K562 (cell line): ENCODE data around the gene CNNM2. TPM values are rescaled to one million over a fixed set of nuclear protein-coding genes. Genes with fewer than 3 reads are reported as not detected.

Experiments used
- ATAC-seq: fragments of 200-7000 bp; cut with Tn5 transposase; 3 replicates; pipeline ENCODE4 v1.9.1; 2020; ENCODE audit warnings: moderate library complexity
- BruUV-seq: library from RNA; stranded (reverse); fragments of 400-500 nt; replicated peaks from 2 replicates; lab custom pipeline; 2021; lab: Mats Ljungman, UMichigan
- CTCF ChIA-PET: fragments of 300-600 bp; formaldehyde crosslinking; extraction: SDS; loops from one replicate; lab custom pipeline; 2021; ENCODE audit warnings: low intra/inter-chr PET ratio; lab: Yijun Ruan, JAX
- POLR2A ChIA-PET: fragments of 300-600, 350-650 bp; sonication (Branson Sonifier 250); formaldehyde crosslinking; extraction: SDS; loops from one replicate; lab custom pipeline; 2021; ENCODE audit warnings: antibody characterized with exemption, inconsistent platforms; lab: Yijun Ruan, JAX
- DNase-seq, 4 experiments: peaks; one replicate each; pipeline versions ENCODE4 v3.0.0 to v3.0.0-alpha.2; 2011 to 2018; ENCODE audit warnings: low spot score in 3 of 4, mixed read lengths in 3 of 4; ENCODE audit errors: extremely low read depth in 1 of 4
- FAIRE-seq: peaks from 2 replicates; lab custom pipeline; 2011; peaks lifted over from hg19 to GRCh38; lab: Jason Lieb, UNC
- H2AFZ ChIP-seq: 2 replicates; pipeline ENCODE4 v1.6.0; 2011; ENCODE audit warnings: low read depth, low read length, control low read depth, inconsistent platforms
- H3K27ac ChIP-seq: fragments of 200-600 bp; 3 replicates; pipeline ENCODE4 v1.8.0; 2011; ENCODE audit warnings: low read depth, mild to moderate bottlenecking, control low read depth, inconsistent platforms, low read length, moderate library complexity, mixed read lengths; ENCODE audit errors: extremely low read depth
- H3K27me3 ChIP-seq, 2 experiments: fragments of 300-600 bp in 1 of 2; 2 replicates in 1 of 2; 3 replicates in 1 of 2; pipeline versions ENCODE4 v1.6.0 to v1.8.0; 2011; ENCODE audit warnings: inconsistent platforms in 2 of 2, low read length in 2 of 2, mild to moderate bottlenecking in 1 of 2, mixed read lengths in 1 of 2, moderate library complexity in 1 of 2; ENCODE audit not compliant: control insufficient read depth in 2 of 2, insufficient read depth in 2 of 2
- H3K36me3 ChIP-seq: fragments of 300-600 bp; 3 replicates; pipeline ENCODE4 v1.8.0; 2011; ENCODE audit warnings: mild to moderate bottlenecking, low read length, inconsistent platforms; ENCODE audit not compliant: control insufficient read depth, insufficient read depth
- H3K4me1 ChIP-seq, 2 experiments: fragments of 200-600 bp in 1 of 2; replicated peaks in 1 of 2; 2 replicates in 1 of 2; 3 replicates in 1 of 2; pipeline versions ENCODE4 v1.5.1 to v1.8.0; 2011; ENCODE audit warnings: inconsistent platforms in 2 of 2, low read length in 2 of 2, mild to moderate bottlenecking in 1 of 2, mixed read lengths in 1 of 2, moderate library complexity in 1 of 2; ENCODE audit not compliant: control insufficient read depth in 2 of 2, insufficient read depth in 2 of 2
- H3K4me2 ChIP-seq: 2 replicates; pipeline ENCODE4 v1.6.1; 2011; ENCODE audit warnings: low read length, control low read depth, inconsistent platforms, mixed read lengths; ENCODE audit not compliant: insufficient read depth
- H3K4me3 ChIP-seq: fragments of 200-600 bp; sonication (generic), shearing (Covaris generic); 2 replicates; pipeline ENCODE4 v1.5.1; 2016; ENCODE audit warnings: control low read depth, inconsistent platforms
- H3K79me2 ChIP-seq: fragments of 200-600 bp; 3 replicates; pipeline ENCODE4 v1.8.0; 2011; ENCODE audit warnings: low read length, inconsistent platforms; ENCODE audit not compliant: control insufficient read depth, insufficient read depth
- H3K9ac ChIP-seq, 2 experiments: 2 replicates each; pipeline versions ENCODE4 v1.6.0 to v1.6.1; 2011; ENCODE audit warnings: low read depth in 2 of 2, low read length in 2 of 2, control low read depth in 1 of 2, inconsistent platforms in 1 of 2, mild to moderate bottlenecking in 1 of 2, mixed read lengths in 1 of 2; ENCODE audit not compliant: insufficient read depth in 1 of 2
- H3K9me1 ChIP-seq: one replicate; pipeline ENCODE4 v1.6.0; 2011; ENCODE audit warnings: inconsistent platforms, mild to moderate bottlenecking, low read length, moderate library complexity; ENCODE audit not compliant: control insufficient read depth, insufficient read depth
- H3K9me3 ChIP-seq: replicated peaks from 2 replicates; pipeline ENCODE4 v1.5.1; 2011; ENCODE audit warnings: low read depth, low read length, inconsistent platforms; ENCODE audit not compliant: control insufficient read depth, insufficient read depth
- H4K20me1 ChIP-seq: replicated peaks from 2 replicates; pipeline ENCODE4 v1.6.1; 2011; ENCODE audit warnings: low read length, inconsistent platforms, mixed read lengths; ENCODE audit not compliant: control insufficient read depth, insufficient read depth
- EP400 ChIP-seq: fragments of 450-650 bp; IDR thresholded peaks from 2 replicates; pipeline ENCODE4 v1.6.1; 2017; ENCODE audit warnings: antibody characterized with exemption, mild to moderate bottlenecking, moderate library complexity
- HMGN3 ChIP-seq: IDR thresholded peaks from 2 replicates; pipeline ENCODE4 v1.6.1; 2011; ENCODE audit warnings: borderline replicate concordance, low read depth, mild to moderate bottlenecking, mixed read lengths, low read length; ENCODE audit not compliant: insufficient read length; ENCODE audit errors: extremely low read depth
- KLF10 ChIP-seq: fragments of 250-450 bp; sonication (Bioruptor Pico); IDR thresholded peaks from 2 replicates; pipeline ENCODE4 v1.6.1; 2021; ENCODE audit warnings: matching md5 sums
- MNT ChIP-seq, 2 experiments: fragments of 450-650 bp; conservative IDR thresholded peaks; 2 replicates each; pipeline ENCODE4 v1.6.1; 2017; ENCODE audit warnings: mild to moderate bottlenecking in 2 of 2, moderate library complexity in 2 of 2
- PHF8 ChIP-seq: fragments of 200-600 bp; sonication (generic); IDR thresholded peaks from 2 replicates; pipeline ENCODE4 v1.6.1; 2012; ENCODE audit warnings: mixed run types, mild to moderate bottlenecking, inconsistent platforms, low read length, moderate library complexity, borderline replicate concordance
- PPARD ChIP-seq: fragments of 250-450 bp; sonication (Bioruptor Pico); IDR thresholded peaks from 2 replicates; pipeline ENCODE4 v1.8.0; 2022; ENCODE audit warnings: inconsistent platforms, mild to moderate bottlenecking, moderate library complexity
- SMARCB1 ChIP-seq: IDR thresholded peaks from 2 replicates; pipeline ENCODE4 v1.6.1; 2011; ENCODE audit warnings: improper control_type of control experiment, low read depth; ENCODE audit not compliant: insufficient read length
- SNAPC5 ChIP-seq: fragments of 250-450 bp; sonication (Bioruptor Pico); IDR thresholded peaks from 2 replicates; pipeline ENCODE4 v1.8.0; 2021; ENCODE audit warnings: moderate library complexity, mild to moderate bottlenecking, inconsistent platforms
- STAT6 ChIP-seq: sonication (generic); formaldehyde crosslinking; IDR thresholded peaks from 2 replicates; pipeline ENCODE4 v1.8.1; 2023; ENCODE audit warnings: mild to moderate bottlenecking, missing genetic modification reagents
- TAF1 ChIP-seq: IDR thresholded peaks from 2 replicates; pipeline ENCODE4 v1.6.1; 2011; ENCODE audit warnings: mild to moderate bottlenecking, low read length, moderate library complexity; ENCODE audit not compliant: insufficient read depth, control insufficient read depth, severe bottlenecking; ENCODE audit errors: extremely low read depth
- ZBTB2 ChIP-seq: fragments of 450-650 bp; IDR thresholded peaks from 2 replicates; pipeline ENCODE4 v1.6.1; 2016; ENCODE audit warnings: antibody characterized with exemption
- ZNF586 ChIP-seq: fragments of 450-650 bp; formaldehyde crosslinking; conservative IDR thresholded peaks from 2 replicates; pipeline ENCODE4 v1.4.0; 2020; ENCODE audit warnings: mild to moderate bottlenecking, moderate library complexity
- WGBS: fragments of 100-300 bp; shearing (Covaris generic); methylation state at CpG from one replicate; pipeline ENCODE4 v1.1.6; 2016; ENCODE audit warnings: low coverage, mixed read lengths; ENCODE audit not compliant: insufficient coverage; ENCODE audit errors: missing lambda C conversion rate; 5-methylcytosine and 5-hydroxymethylcytosine counted together
- in situ Hi-C: fragments of 300-500 bp; cut with MboI; formaldehyde crosslinking; loops from 4 replicates; pipeline ENCODE4 v1.15.0; 2018; ENCODE audit warnings: inconsistent platforms, mixed read lengths
- intact Hi-C: fragments of 100-400 bp; cut with micrococcal nuclease; formaldehyde crosslinking; loops from 2 replicates; pipeline ENCODE4 v1.14.2; 2022
- polyA plus RNA-seq, 8 experiments: library from polyadenylated mRNA; depleted of rRNA in 4 of 8; stranded (reverse) in 5 of 8; unstranded in 3 of 8; fragments of >200 nt; fragmentation: Nextera tagmentation in 2 of 8; fragmentation: Illumina TruSeq in 1 of 8; extraction: Ambion mirVana in 2 of 8; extraction: Trizol in 1 of 8; gene quantifications; 2 replicates each; pipeline versions ENCODE4 v1.2.1 to v1.2.3, GENCODE V29; 2011 to 2014; ENCODE audit warnings: inconsistent platforms in 1 of 8, missing spikeins in 1 of 8
- total RNA-seq, 7 experiments: library from RNA; depleted of rRNA in 6 of 7; stranded (reverse); fragments of >200 nt in 6 of 7; fragmentation: Illumina TruSeq in 2 of 7; extraction: Trizol in 2 of 7; gene quantifications; 2 replicates each; pipeline versions ENCODE4 v1.2.1 to v1.2.3, GENCODE V29; 2011 to 2021; ENCODE audit warnings: low replicate concordance in 1 of 7

CNNM2 gene
- total and polyA plus RNA-seq, 9 of the 15 experiments (the other 6 are each of a cell fraction or from before 2014, with no cell fraction given) = 0.21 to 5.0 (median 1.3) TPM

GRCh38 chr10:102878629-102879028 is 39.5 kb upstream of the CNNM2 start:
- no TSS peak for BruUV-seq
- in situ Hi-C loops = no loop called here
- Histone ChIP-seq H3K27me3 (no peaks in the 10 kb centered on the region), H3K9ac (no peak overlapping the region), H3K36me3 (no peaks in the 10 kb centered on the region), H3K4me2 (no peak overlapping the region), H3K79me2 (no peaks in the 10 kb centered on the region), H2AFZ (no peak overlapping the region), H4K20me1 (no peaks in the 10 kb centered on the region), H3K4me3 (no peak overlapping the region), H3K9me3 (no peaks in the 10 kb centered on the region), H3K4me1 (no peaks in the 10 kb centered on the region; a peak in 1 of 5 replicates), H3K9me1 (no peaks in the 10 kb centered on the region), H3K27ac (no peak overlapping the region)
- ATAC-seq = no peak
- no peak for FAIRE-seq
- intact Hi-C loops = no loop called here
- POLR2A ChIA-PET = interaction anchor here (1.2 kb wide), 1 partner anchor 23 kb away, joined by 3 read pairs; no protein-coding TSS in a partner anchor
- CTCF ChIA-PET = no interaction called here
- WGBS = 2% methylated on average over 4 of the region's 4 CpGs
- DNase-seq = no peak
- TF ChIP-seq SMARCB1 (no peak), TAF1 (no peak), KLF10 (CRISPR knock-in tag) (no peak), MNT (conservative IDR thresholded peaks at IDR 0.05) (no peak), ZBTB2 (no peak), ZNF586 (no peak), STAT6 (no peak), SNAPC5 (CRISPR knock-in tag) (no peak), HMGN3 (no peak), EP400 (no peak), PPARD (no peak), PHF8 (no peak)
